ENCODE measurements around the gene PNPLA5. TPM values are rescaled to one million over a fixed set of nuclear protein-coding genes. Genes with fewer than 3 reads are reported as not detected.

Gene PNPLA5
- total and polyA plus RNA-seq, 8 donors: not detected

DNA sequence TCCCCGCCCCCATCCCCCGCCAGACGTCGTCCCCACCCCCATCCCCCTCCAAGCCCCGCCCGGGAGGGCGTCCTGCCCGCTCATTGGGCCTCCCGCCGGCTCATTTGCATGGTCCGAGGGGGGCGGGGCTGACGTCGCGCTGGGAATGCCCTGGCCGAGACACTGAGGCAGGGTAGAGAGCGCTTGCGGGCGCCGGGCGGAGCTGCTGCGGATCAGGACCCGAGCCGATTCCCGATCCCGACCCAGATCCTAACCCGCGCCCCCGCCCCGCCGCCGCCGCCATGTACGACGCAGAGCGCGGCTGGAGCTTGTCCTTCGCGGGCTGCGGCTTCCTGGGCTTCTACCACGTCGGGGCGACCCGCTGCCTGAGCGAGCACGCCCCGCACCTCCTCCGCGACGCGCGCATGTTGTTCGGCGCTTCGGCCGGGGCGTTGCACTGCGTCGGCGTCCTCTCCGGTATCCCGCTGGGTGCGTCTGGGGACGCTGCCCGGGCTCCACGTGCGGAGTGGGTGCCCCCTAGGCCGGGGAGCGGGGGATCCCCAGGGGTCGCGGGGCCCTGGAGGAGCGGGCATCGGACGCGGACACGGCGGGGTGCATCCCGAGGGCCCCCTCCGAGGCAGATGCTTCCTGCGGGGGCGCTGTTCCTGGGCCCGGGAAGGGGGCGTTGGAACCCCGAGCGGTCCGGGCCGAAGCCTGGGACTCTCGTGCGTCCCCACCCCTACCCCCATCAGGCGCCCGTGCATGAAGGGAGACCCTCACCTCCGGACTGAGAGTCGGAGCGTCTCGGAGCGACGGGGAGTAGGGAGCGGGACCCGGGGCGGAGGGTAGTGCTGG is 32.0 kb upstream of the PNPLA5 start, which contains the start of gene PNPLA3:
Gene PNPLA3 (plus strand): TSS at position 175 of the 834 bp plus-strand sequence. CDS start 107 bp downstream, at position 282.
- FAIRE-seq: no peak
- no peaks in the 10 kb centered on the region for H3K4me1 ChIP-seq
- H3K27ac ChIP-seq: no peak within 1 kb of the TSS
- ATAC-seq: peak; percentile 96 to 99 (median 96)
- no peak for TF ChIP-seq CTCF (IDR thresholded peaks at IDR 0.05)
- no peaks in the 10 kb centered on the region for H3K9me3 ChIP-seq
- H3K4me3 ChIP-seq: peak within 1 kb of the TSS; percentile 18 to 54 (median 39)
- intact Hi-C loops (cut with DNase I): no loop called here
- H3K27me3 ChIP-seq: no peaks in the 10 kb centered on the region
- H3K36me3 ChIP-seq: no peaks in the 10 kb centered on the region
- WGBS, 2 donors: 3% methylated on average over 84 to 100 of the region's 100 CpGs
- DNase-seq: peak; percentile 82 to 95 (median 91)

DNA sequence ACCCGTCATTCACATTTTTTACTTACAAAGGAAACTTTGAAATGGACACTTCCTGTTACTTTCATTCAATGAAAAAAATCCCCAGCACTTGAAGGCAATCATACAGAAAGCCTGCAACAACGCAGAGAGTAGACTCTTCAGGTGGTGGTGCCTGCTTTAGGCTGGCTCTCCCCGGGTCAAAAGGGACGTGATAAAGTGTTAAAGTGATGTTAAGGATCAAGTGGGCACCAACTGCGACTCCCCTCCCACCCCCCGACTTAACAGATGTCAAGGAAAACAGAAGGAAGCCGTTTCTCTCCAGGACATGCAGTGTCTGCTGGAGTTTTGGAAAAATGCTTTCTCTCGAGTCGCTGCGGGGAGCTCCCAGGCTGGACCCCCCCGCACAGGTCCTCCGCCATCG is 31.4 kb upstream of the PNPLA5 start:
- peak; percentile 7 to 26 (median 17) for ATAC-seq
- Histone ChIP-seq H3K27ac (no peak overlapping the region), H3K9me3 (no peaks in the 10 kb centered on the region), H3K36me3 (no peaks in the 10 kb centered on the region), H3K4me1 (no peaks in the 10 kb centered on the region), H3K4me3 (peak overlapping the region in 2 of 4 donors; percentile 52 to 54), H3K27me3 (no peaks in the 10 kb centered on the region)
- WGBS, 2 donors: 5 to 8% methylated on average over 13 of the region's 13 CpGs
- DNase-seq: no peak
- intact Hi-C loops (cut with DNase I): no loop called here
- no peak for FAIRE-seq
- TF ChIP-seq CTCF (IDR thresholded peaks at IDR 0.05): no peak

DNA sequence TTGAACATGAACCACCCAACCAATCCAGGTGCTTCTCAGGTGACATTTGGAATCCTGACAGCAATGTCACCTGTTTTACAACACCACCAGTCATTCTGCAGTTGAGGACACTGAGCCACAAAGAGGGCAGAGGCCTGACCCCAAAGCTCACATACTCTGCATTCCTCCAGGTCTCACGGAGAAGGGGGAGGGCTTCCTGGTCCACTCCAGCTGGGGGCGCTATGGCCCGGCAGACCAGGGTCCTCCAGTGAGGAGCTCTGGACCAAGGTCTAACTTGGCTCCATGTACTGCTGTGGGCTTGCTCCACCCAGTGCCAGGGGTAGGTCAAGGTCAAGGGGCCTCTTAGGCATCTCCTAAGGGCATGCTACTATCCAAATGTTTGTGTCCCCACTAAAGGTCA is 30.3 kb upstream of the PNPLA5 start:
- FAIRE-seq (no peak), DNase-seq (no peak), ATAC-seq (no peak)
- Histone ChIP-seq H3K27ac (no peak overlapping the region), H3K36me3 (no peaks in the 10 kb centered on the region), H3K27me3 (no peaks in the 10 kb centered on the region), H3K4me1 (no peaks in the 10 kb centered on the region), H3K9me3 (no peaks in the 10 kb centered on the region), H3K4me3 (no peak overlapping the region)
- 67 to 76% methylated on average over 3 of the region's 3 CpGs for WGBS, 2 donors
- TF ChIP-seq CTCF (IDR thresholded peaks at IDR 0.05): no peak
- intact Hi-C loops (cut with DNase I): no loop called here

DNA sequence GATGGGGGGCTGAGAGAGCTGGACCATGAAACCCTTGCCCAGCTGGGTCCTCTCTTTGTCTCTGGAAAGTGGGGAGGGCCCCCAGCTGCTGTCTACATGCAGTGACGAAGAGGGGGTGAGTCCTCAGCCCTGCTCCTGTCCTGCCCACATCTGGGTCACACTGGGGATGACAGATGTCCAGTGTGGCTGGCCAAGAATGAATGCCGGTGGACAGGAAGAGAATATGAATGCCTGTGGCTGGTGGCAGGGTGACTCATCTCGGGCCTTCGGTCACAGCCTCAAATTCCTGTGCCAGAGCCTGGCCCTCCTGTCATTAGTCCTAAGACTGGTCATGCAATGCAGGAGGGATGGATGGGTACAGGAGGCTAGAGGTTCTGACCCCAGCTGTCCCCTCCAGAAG is 29.6 kb upstream of the PNPLA5 start:
- Histone ChIP-seq H3K27me3 (no peaks in the 10 kb centered on the region), H3K9me3 (no peaks in the 10 kb centered on the region), H3K4me1 (no peaks in the 10 kb centered on the region), H3K36me3 (no peaks in the 10 kb centered on the region), H3K27ac (no peak overlapping the region), H3K4me3 (no peak overlapping the region)
- no peak for TF ChIP-seq CTCF (IDR thresholded peaks at IDR 0.05)
- 62 to 63% methylated on average over 4 of the region's 4 CpGs for WGBS, 2 donors
- intact Hi-C loops (cut with DNase I): no loop called here
- FAIRE-seq (no peak), DNase-seq (no peak), ATAC-seq (no peak)

Data from pancreas (tissue), 10 donors.